ENCODE measurements around the gene PCED1B.
"Not testable (repeated sequence)": the region's sequence is repeated elsewhere in the genome, so short reads cannot be mapped to it uniquely, and the experiment has no call there.

PCED1B gene

DNA sequence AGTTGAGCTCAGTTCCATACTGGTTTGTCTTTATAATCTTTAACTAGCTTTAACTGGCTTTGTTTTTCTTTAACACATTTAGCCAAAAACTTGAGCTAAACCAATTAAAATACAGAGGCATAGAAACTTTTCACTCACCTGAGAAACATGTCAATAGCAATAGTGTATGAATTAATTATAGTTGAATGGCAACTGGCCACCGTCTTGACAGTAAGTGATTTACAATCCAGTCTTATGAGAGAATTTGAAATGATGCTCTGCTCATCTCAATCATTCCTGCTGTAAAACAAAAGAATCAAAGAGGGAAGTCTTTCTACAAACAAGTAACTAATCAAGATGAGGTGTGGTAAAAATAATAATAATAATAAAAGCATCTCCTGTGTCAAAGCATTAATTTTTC, 86.9 kb downstream of the PCED1B start:
- no peak for DNase-seq (ENCODE audit: low spot score)

GRCh38 chr12:47170281-47170680, 90.9 kb downstream of the PCED1B start:
- not testable (repeated sequence) for DNase-seq (ENCODE audit: low spot score)

- no peak for DNase-seq (ENCODE audit: low spot score)
Measured at GRCh38 chr12:47178014-47178413, 98.6 kb downstream of the PCED1B start.

DNA sequence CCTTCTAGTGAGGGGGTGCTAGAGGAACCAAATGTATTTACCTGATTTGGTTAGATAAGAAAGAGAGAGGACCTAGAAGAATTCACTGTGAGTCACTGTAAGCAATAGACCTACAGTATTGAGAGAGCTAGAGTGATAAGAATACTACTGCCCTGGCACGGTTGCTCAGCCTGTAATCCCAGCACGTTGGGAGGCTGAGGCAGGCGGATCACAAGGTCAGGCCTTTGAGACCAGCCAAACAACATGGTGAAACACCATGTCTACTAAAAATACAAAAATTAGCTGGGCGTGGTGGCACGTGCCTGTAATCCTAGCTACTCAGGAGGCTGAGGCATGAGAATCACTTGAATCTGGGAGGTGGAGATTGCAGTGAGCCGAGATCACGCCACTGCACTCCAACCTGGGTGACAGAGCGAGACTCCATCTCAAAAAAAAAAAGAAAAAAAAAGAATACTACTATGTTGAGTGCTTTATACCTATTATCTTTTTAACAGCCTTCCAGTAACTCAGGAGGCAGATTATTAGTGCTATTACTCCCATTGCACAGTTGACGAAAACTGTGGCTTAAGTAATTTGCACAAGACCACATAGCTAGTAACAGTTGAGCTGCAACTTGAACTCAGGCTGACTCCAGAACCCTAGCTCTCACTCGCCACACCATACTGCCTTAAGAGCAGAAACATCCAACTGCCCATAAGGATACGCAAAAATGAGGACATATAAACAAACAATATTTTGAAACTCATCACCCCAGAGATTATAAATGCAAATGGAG, 102.9 kb downstream of the PCED1B start:
- DNase-seq (ENCODE audit: low spot score), result not testable (repeated sequence)

DNA sequence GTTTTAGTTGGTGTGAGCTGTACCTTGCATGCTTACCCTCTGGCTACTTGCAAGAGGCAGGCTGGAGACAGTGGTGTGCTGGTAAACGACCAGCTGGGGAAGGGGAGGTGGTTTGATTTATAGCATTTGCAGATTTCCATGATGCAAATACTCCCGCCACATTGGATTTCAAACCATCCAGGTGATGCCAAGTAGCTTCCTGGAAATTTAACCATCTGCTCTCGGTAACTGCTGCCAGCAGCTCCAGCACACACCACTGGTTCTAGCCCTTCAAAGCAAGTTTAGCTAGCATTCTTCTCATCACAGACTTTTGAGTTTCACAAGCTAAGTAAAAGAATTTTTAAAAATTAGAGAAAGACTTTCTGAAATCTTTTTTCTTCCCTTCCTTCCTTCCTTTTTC, 104.8 kb downstream of the PCED1B start:
- no peak for DNase-seq (ENCODE audit: low spot score)

GRCh38 chr12:47184813-47185212, 105.4 kb downstream of the PCED1B start:
- no peak for DNase-seq (ENCODE audit: low spot score)

GRCh38 chr12:47186246-47186645, 106.8 kb downstream of the PCED1B start:
- no peak for DNase-seq (ENCODE audit: low spot score)

DNA sequence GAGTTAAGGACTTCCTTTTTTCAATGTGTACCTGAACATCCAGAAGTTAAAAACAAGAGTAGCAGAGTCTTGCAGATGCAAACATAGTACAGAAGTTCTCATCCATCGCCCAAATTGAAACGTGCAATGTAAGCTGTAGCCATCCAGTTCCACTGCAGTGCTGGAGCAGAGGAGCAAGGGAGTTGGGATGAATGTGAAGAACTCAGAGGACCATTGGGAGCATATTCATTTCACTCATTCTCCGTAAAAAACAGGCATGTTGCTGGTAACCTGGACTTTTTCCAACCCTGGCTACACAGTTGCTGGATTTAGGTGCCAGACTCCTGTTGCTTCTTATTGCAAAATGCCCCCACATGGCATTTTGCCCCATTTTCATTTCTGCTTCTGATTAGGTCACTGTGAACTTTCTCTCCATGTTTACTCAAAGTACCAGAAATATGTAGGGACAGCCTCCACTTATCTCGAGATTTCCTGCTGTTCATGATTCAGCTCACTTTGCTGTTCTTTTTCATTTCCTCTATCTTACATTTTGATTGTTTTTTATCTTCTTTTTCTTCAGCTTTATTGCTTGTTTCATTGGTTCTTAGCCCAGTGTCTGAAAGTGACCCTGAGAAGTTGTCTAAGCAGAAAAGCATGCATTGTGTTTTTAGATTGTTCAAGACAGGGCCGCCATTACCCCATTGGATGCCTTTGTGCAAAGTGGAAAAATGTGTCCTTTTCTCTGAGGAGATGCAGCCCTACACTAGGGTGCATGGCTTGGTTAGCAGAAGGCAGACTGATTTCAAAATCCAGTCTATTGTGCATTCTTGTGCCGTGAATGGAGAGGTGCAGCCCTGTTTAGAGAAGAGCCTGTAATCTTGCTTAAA, 109.4 kb downstream of the PCED1B start:
- DNase-seq (ENCODE audit: low spot score), result peak; percentile 34

GRCh38 chr12:47189728-47190127, 110.3 kb downstream of the PCED1B start:
- no peak for DNase-seq (ENCODE audit: low spot score)

DNA sequence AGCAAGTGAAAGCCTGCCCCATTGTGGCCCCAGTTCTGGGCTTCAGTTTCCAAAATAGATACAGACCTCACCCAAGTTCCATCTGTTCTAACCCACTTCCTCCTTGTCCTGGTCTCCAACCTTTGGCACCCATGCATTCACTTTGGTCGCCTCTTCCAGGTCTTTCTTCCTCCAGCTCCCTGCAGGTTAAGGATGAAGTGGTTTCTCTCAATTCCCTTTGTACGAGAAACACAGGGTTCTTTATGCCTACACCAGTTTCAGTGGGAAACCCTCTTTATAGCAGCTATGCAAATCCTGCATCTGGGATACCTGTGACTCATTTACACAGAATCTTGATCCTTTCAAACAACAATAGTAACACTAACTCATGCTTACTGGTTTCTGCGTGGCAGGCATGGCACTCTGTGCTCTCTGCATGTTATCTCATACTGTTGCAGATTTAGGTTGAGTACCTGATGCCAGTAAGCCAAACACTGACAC, 110.9 kb downstream of the PCED1B start:
- peak; percentile 22 for DNase-seq (ENCODE audit: low spot score)

DNA sequence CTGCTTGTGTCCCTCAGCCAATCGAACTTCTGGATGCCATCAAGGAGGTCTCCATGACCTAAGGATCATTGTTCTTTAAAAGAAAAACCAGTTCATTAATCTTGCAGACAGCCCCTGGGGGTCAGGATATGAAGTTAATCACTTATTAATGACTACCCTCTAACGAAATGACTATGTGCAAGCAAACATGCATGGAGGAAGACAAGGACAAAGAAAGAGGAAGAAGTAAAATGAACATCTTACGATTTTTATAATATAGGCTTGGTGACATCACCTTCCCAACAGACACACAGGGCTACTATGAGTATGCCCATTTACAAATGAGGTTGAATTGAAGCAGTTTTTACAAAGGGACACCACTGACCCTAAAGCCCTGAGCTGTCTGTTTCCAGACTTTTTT, 111.5 kb downstream of the PCED1B start:
- DNase-seq (ENCODE audit: low spot score), result no peak

GRCh38 chr12:47192051-47192450, 112.6 kb downstream of the PCED1B start:
- no peak for DNase-seq (ENCODE audit: low spot score)

DNA sequence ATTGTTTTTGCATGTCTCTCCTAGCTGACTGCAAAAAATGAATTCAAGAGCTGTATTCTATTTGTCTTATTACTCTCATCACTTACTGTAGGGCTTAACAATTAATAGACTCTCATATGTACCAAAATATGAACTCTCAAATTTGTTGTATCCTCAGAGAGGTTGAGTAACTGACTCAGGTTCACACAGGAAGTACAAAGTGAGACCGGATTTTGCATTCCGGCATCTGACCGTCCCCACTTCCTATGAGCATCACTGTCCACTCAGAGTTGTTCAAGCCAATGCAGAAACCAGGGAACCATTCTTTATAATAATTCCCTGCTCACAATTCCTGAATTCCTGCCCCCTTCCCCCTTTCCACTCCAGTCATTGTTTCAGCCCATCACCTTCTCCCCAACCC, 113.6 kb downstream of the PCED1B start:
- no peak for DNase-seq (ENCODE audit: low spot score)

DNA sequence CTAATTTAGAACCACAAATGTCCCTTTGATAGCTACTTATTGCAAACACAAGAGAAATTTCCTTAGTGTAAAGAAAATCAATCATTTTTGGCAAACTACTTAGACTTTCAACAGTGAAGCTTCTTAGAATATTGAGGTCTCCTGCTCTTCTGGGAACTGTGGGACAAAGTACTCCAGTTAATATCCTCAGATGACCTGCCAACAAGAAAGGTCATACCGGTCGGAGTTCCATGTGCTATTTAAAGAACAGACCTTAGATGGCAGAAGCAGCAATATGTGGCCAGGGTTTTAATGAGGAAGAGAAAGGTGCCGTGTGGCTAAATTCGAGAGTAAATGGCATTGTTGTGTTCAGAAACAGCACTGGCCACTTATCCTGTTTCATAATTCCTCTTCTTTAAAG, 115.1 kb downstream of the PCED1B start:
- no peak for DNase-seq (ENCODE audit: low spot score)

- no peak for DNase-seq (ENCODE audit: low spot score)
Measured at GRCh38 chr12:47200446-47200845, 121.0 kb downstream of the PCED1B start.

DNA sequence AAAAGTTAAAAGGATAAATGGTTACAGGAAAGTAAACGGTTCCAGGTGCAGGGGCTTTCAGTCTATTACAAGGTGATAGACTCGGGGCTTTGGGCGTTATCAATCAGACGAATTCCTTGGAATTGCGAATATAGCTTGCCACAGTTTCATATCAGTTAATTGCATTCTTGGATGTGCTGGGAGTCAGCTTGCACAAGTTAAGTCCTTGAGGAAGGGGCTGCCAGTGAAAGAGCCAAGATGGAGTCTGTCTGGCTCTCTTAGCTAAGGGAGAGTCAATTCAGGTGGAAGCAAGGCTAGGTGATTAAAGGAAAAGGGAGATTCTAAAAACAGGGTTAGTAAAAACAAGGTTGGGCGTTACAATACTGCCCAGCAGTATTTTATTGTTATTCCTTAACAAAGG, 121.8 kb downstream of the PCED1B start:
- DNase-seq (ENCODE audit: low spot score), result not testable (repeated sequence)

GRCh38 chr12:47202176-47202575, 122.8 kb downstream of the PCED1B start:
- DNase-seq (ENCODE audit: low spot score), result no peak

- DNase-seq (ENCODE audit: low spot score), result no peak
Measured at GRCh38 chr12:47205532-47206449, 126.4 kb downstream of the PCED1B start.

DNA sequence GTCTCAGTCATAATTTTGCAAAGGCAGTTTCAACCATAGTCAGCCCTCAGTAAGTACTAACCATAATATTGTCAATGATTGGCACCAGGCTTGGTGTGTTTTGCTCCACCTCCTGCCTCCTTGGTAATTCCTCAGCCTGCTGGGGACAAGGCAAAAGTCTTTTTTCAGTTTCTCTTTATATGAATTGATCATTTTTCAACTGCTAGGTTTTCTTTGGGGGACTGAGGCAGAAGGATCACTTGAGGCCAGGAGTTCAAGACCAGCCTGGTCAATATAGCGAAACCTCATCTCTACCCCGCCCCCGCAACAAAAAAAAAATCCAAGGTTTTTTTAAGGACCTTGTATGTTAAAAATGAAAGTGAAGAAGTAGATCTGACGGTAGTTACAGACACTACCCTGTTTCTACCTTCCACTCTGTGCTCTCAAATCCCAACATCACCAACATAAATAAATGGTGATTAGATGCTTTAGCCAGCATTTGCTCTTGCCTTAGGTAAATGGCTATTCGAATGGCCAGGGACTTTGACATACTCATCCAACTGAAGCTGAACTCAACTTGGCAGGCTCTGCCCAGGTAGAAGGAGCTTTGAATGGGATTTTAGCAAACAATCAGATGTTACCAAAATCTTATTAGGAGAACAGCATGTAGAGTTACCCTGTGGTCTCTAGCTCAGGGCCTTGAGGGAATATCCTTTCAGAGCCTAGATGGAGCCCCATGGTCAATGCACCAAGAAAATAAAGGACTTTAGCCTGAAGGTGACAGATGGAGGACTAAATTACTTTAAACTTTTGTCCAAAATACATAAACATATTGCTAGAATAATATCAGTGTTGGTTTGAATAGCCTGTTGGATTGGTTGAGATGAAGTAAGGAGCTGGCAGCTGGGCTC, 127.3 kb downstream of the PCED1B start:
- no peak for DNase-seq (ENCODE audit: low spot score)

DNA sequence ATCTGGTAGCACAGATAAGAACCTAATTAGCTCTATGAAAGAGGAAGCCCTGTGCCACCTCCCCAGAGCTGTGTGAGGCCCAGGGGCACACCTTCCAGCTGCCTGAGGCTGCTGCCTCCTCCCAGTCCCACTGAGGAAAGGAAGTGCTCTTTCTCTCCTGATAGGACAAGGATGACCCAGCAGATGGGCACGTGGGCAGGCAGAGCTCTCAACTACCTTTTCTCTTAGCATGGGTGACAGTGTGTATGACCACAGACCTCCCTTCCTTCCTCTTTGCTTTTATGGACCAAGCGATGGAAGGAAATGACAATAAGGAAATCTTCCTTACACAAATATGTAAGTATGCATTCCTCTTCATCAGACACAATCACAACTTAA, 127.9 kb downstream of the PCED1B start:
- no peak for DNase-seq (ENCODE audit: low spot score)

GRCh38 chr12:47207829-47208248, 128.4 kb downstream of the PCED1B start:
- DNase-seq (ENCODE audit: low spot score), result no peak
